ENCODE results near the gene RPA1. TPM values are rescaled to one million over a fixed set of nuclear protein-coding genes. Genes with fewer than 3 reads are reported as not detected.

RPA1 gene
- total and polyA plus RNA-seq, 9 of the 15 experiments (the other 6 are each of a cell fraction or from before 2014, with no cell fraction given): 25.2 to 125 (median 47.4) TPM

DNA sequence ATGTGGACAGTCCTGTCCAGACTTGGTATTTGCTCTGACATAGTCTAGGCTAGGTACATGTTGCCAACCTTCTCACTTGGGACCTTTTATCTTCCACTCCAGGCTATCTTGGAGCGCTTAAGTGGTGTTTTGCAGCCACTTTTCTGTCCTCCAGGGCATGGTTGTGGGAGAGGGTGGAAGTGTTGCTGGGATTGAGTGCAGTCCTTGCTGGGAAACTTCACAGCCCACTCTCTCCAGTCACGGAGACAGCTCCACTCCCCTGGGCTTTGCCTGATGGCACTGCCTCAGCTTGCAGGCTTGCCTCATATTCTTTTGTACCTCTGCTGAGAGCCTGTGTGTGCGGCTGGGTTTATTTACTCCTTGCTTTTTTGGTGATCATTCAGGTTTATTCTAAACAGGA lies 17.4 kb downstream of the RPA1 start:
- Histone ChIP-seq H3K9me3 (replicated peaks; ENCODE audit: control insufficient read depth, insufficient read depth, low read depth, low read length) (no peaks in the 10 kb centered on the region), H3K27me3 (ENCODE audit: control insufficient read depth in 2 of 2, insufficient read depth in 2 of 2, low read length in 2 of 2) (no peaks in the 10 kb centered on the region), H4K20me1 (replicated peaks; ENCODE audit: control insufficient read depth, insufficient read depth, low read length) (no peaks in the 10 kb centered on the region), H3K4me1 (replicated peaks in 1 of 2; ENCODE audit: control insufficient read depth in 2 of 2, insufficient read depth in 2 of 2, low read length in 2 of 2) (no peaks in the 10 kb centered on the region), H3K9ac (ENCODE audit: insufficient read depth in 1 of 2, low read depth in 2 of 2, low read length in 2 of 2) (no peak overlapping the region), H3K4me3 (no peak overlapping the region), H3K79me2 (ENCODE audit: control insufficient read depth, insufficient read depth, low read length) (peaks cover 6% of the 10 kb centered on the region; the same call in 2 of the 3 replicates), H3K4me2 (ENCODE audit: insufficient read depth, low read length) (no peak overlapping the region), H3K9me1 (ENCODE audit: control insufficient read depth, insufficient read depth, low read length) (no peaks in the 10 kb centered on the region), H2AFZ (ENCODE audit: low read depth, low read length) (no peak overlapping the region), H3K36me3 (ENCODE audit: control insufficient read depth, insufficient read depth, low read length) (peaks cover 70% of the 10 kb centered on the region; the same call in 2 of the 3 replicates), H3K27ac (ENCODE audit: extremely low read depth, low read depth, low read length) (no peak overlapping the region)
- no peak for TF ChIP-seq ZNF830 (CRISPR knock-in tag; IDR thresholded peaks at IDR 0.05)
- BruUV-seq (replicated peaks): no TSS peak
- ATAC-seq (no peak), FAIRE-seq (no peak), DNase-seq (ENCODE audit: extremely low read depth in 1 of 4, low spot score in 3 of 4) (no peak)
- CTCF ChIA-PET (ENCODE audit: low intra/inter-chr PET ratio): no interaction called here
- in situ Hi-C loops (cut with MboI) (no loop called here), intact Hi-C loops (cut with micrococcal nuclease) (no loop called here)
- POLR2A ChIA-PET: no interaction called here
- WGBS (ENCODE audit: insufficient coverage, low coverage, missing lambda C conversion rate): 91% methylated on average over 3 of the region's 3 CpGs

DNA sequence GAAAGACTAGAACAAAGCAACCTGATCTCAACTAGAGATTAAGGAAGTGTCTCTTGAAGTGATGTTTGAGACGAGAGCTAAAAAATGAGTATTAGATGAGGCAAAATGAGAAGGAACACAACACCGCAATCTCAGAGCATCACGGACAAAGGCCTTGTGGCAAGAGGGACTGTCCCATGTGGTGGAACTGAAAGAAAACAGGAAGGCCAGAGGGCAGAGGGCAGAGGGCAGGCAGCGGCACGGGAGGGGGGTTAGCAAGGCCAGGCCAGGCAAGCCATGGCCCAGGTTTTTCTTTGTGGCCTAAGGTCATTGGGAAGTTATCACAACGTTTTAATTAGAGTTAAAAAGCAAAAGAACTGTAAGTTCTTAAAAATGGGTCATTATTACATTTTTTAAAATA lies 22.5 kb downstream of the RPA1 start:
- in situ Hi-C loops (cut with MboI): no loop called here
- H3K36me3 ChIP-seq (ENCODE audit: control insufficient read depth, insufficient read depth, low read length): peaks cover 63% of the 10 kb centered on the region
- POLR2A ChIA-PET: no interaction called here

More for the DNA sequence above, 22.5 kb downstream of the RPA1 start:
- whole genome bisulfite sequencing (ENCODE audit: insufficient coverage, low coverage, missing lambda C conversion rate): 74% methylated on average over 6 of the region's 6 CpGs
- H3K4me2 ChIP-seq (ENCODE audit: insufficient read depth, low read length): no peak overlapping the region
- TF ChIP-seq NR2C1 (IDR thresholded peaks at IDR 0.05): peak; percentile 60
- TF ChIP-seq NR2C1 (tag; IDR thresholded peaks at IDR 0.05): peak; percentile 77
- no peak for TF ChIP-seq BRF2 (IDR thresholded peaks at IDR 0.05; ENCODE audit: borderline replicate concordance, insufficient read depth, insufficient read length)
- H3K4me3 ChIP-seq: no peak overlapping the region
- no peak overlapping the region for H2AFZ ChIP-seq (ENCODE audit: low read depth, low read length)
- H3K27ac ChIP-seq (ENCODE audit: extremely low read depth, low read depth, low read length): no peak overlapping the region
- H3K4me1 ChIP-seq (replicated peaks in 1 of 2; ENCODE audit: control insufficient read depth in 2 of 2, insufficient read depth in 2 of 2, low read length in 2 of 2): no peaks in the 10 kb centered on the region; a peak in 1 of 5 replicates
- FAIRE-seq (no peak), ATAC-seq (no peak), DNase-seq (ENCODE audit: extremely low read depth in 1 of 4, low spot score in 3 of 4) (no peak)
- no TSS peak for BruUV-seq (replicated peaks)
- intact Hi-C loops (cut with micrococcal nuclease): no loop called here
- H3K79me2 ChIP-seq (ENCODE audit: control insufficient read depth, insufficient read depth, low read length): no peaks in the 10 kb centered on the region
- H3K9me3 ChIP-seq (replicated peaks; ENCODE audit: control insufficient read depth, insufficient read depth, low read depth, low read length): no peaks in the 10 kb centered on the region
- H4K20me1 ChIP-seq (replicated peaks; ENCODE audit: control insufficient read depth, insufficient read depth, low read length): no peaks in the 10 kb centered on the region
- no peak overlapping the region for H3K9ac ChIP-seq (ENCODE audit: insufficient read depth in 1 of 2, low read depth in 2 of 2, low read length in 2 of 2)
- CTCF ChIA-PET (ENCODE audit: low intra/inter-chr PET ratio): no interaction called here
- no peaks in the 10 kb centered on the region for H3K27me3 ChIP-seq (ENCODE audit: control insufficient read depth in 2 of 2, insufficient read depth in 2 of 2, low read length in 2 of 2)
- H3K9me1 ChIP-seq (ENCODE audit: control insufficient read depth, insufficient read depth, low read length): no peaks in the 10 kb centered on the region
